ENCODE measurements around the gene DUSP14.
A peak's percentile ranks its signal among the peaks of the same experiment; 100 is the strongest.
"Not testable (repeated sequence)": the region's sequence is repeated elsewhere in the genome, so short reads cannot be mapped to it uniquely, and the experiment has no call there.

The DUSP14 gene

GRCh38 chr17:37489197-37490001 lies at the start of gene DUSP14:
Gene DUSP14 (plus strand): TSS chr17:37489891. CDS start chr17:37512273, 22,382 bp downstream.
- DNase-seq, result no peak

- DNase-seq, result no peak
Measured at GRCh38 chr17:37440424-37440823, 49.3 kb upstream of the DUSP14 start.

GRCh38 chr17:37441369-37442014 lies 48.2 kb upstream of the DUSP14 start:
- DNase-seq, result not testable (repeated sequence)

- no peak for DNase-seq
Measured at GRCh38 chr17:37446027-37446426, 43.7 kb upstream of the DUSP14 start.

- no peak for DNase-seq
Measured at GRCh38 chr17:37447641-37448040, 42.0 kb upstream of the DUSP14 start.

- no peak for DNase-seq
Measured at GRCh38 chr17:37450112-37450511, 39.6 kb upstream of the DUSP14 start.

- DNase-seq, result not testable (repeated sequence)
Measured at GRCh38 chr17:37457801-37458200, 31.9 kb upstream of the DUSP14 start.

- no peak for DNase-seq
Measured at GRCh38 chr17:37458805-37459204, 30.9 kb upstream of the DUSP14 start.

GRCh38 chr17:37461668-37462067 lies 28.0 kb upstream of the DUSP14 start:
- no peak for DNase-seq

GRCh38 chr17:37462492-37462891 lies 27.2 kb upstream of the DUSP14 start:
- no peak for DNase-seq

GRCh38 chr17:37463039-37463438 lies 26.7 kb upstream of the DUSP14 start:
- no peak for DNase-seq

- DNase-seq, result no peak
Measured at GRCh38 chr17:37465069-37465616, 24.5 kb upstream of the DUSP14 start.

GRCh38 chr17:37466471-37466870 lies 23.2 kb upstream of the DUSP14 start:
- no peak for DNase-seq

- no peak for DNase-seq
Measured at GRCh38 chr17:37470181-37470580, 19.5 kb upstream of the DUSP14 start.

- DNase-seq, result no peak
Measured at GRCh38 chr17:37475731-37476420, 13.8 kb upstream of the DUSP14 start.

GRCh38 chr17:37476431-37477120 lies 13.1 kb upstream of the DUSP14 start:
- DNase-seq, result peak; percentile 96

GRCh38 chr17:37478187-37478586 lies 11.5 kb upstream of the DUSP14 start:
- DNase-seq, result no peak

GRCh38 chr17:37479025-37479424 lies 10.7 kb upstream of the DUSP14 start:
- no peak for DNase-seq

- no peak for DNase-seq
Measured at GRCh38 chr17:37480427-37480826, 9.3 kb upstream of the DUSP14 start.

- no peak for DNase-seq
Measured at GRCh38 chr17:37481001-37481665, 8.6 kb upstream of the DUSP14 start.

GRCh38 chr17:37483311-37484039 lies 6.2 kb upstream of the DUSP14 start:
- DNase-seq, result peak; percentile 96
